Right atrium auricular region (tissue), 2 donors: ENCODE measurements around the gene NOL4L. TPM values are rescaled to one million over a fixed set of nuclear protein-coding genes. Genes with fewer than 3 reads are reported as not detected.

Source experiments
- DNase-seq: peaks from one replicate; pipeline ENCODE4 v3.0.0-alpha.2; 2019; ENCODE audit warnings: low spot score
- H3K27ac ChIP-seq, 2 donors: fragments of 200-600 bp; sonication (generic); 1 replicate in 1 of 2; 2 replicates in 1 of 2; pipeline ENCODE4 v1.5.1; 2016 to 2019
- H3K27me3 ChIP-seq, 2 donors: fragments of 200-600 bp; sonication (generic); one replicate each; pipeline versions ENCODE4 v1.5.1 to v1.6.0; 2017 to 2019
- H3K36me3 ChIP-seq: fragments of 200-600 bp; sonication (generic); one replicate; pipeline ENCODE4 v1.5.1; 2016
- H3K4me1 ChIP-seq, 2 donors: fragments of 200-600 bp; sonication (generic); one replicate each; pipeline versions ENCODE4 v1.5.1 to v1.6.0; 2017 to 2019
- H3K4me3 ChIP-seq, 2 donors: fragments of 200-600 bp; sonication (generic); 1 replicate in 1 of 2; 2 replicates in 1 of 2; pipeline ENCODE4 v1.5.1; 2017 to 2019; ENCODE audit warnings: mild to moderate bottlenecking in 1 of 2, moderate library complexity in 1 of 2
- H3K9me3 ChIP-seq, 2 donors: fragments of 200-600 bp; sonication (generic); one replicate each; pipeline ENCODE4 v1.5.1; 2019
- CTCF ChIP-seq, 2 donors: fragments of 200-600 bp; sonication (generic); IDR thresholded peaks; one replicate each; pipeline ENCODE4 v1.5.1; 2019; ENCODE audit warnings: antibody characterized with exemption in 2 of 2
- total RNA-seq, 2 donors: library from RNA; depleted of rRNA; stranded (reverse); fragments of >200 nt; gene quantifications; one replicate each; pipeline ENCODE4 v1.1.0, GENCODE V29; 2016

The NOL4L gene
- total RNA-seq, 2 donors from 2014 or later: 7.6 to 10.4 TPM

- no peaks in the 10 kb centered on the region for H3K36me3 ChIP-seq
- no peak for DNase-seq
- H3K4me3 ChIP-seq: peak overlapping the region in 1 of 2 donors; percentile 44
These were observed 111.7 kb downstream of the NOL4L start for GRCh38 chr20:32473231-32474008.

GRCh38 chr20:32472581-32473207 is 112.4 kb downstream of the NOL4L start:
- Histone ChIP-seq H3K27me3 (no peaks in the 10 kb centered on the region), H3K27ac (peak overlapping the region; percentile 76 to 78)

More at GRCh38 chr20:32473231-32474008, 111.7 kb downstream of the NOL4L start:
- Histone ChIP-seq H3K4me1 (peaks cover 0 to 92% of the 10 kb centered on the region in 2 donors), H3K9me3 (no peaks in the 10 kb centered on the region), H3K27me3 (no peaks in the 10 kb centered on the region), H3K27ac (peak overlapping the region; percentile 76 to 78)
- no peak for TF ChIP-seq CTCF (IDR thresholded peaks at IDR 0.05)

GRCh38 chr20:32470940-32471339 is 114.2 kb downstream of the NOL4L start:
- peak overlapping the region; percentile 53 to 55 for H3K27ac ChIP-seq
- DNase-seq: no peak
- no peak for TF ChIP-seq CTCF (IDR thresholded peaks at IDR 0.05)
- peaks cover 0 to 95% of the 10 kb centered on the region in 2 donors for H3K4me1 ChIP-seq
- no peaks in the 10 kb centered on the region for H3K36me3 ChIP-seq
- no peak overlapping the region for H3K4me3 ChIP-seq
- no peaks in the 10 kb centered on the region for H3K9me3 ChIP-seq
- H3K27me3 ChIP-seq: no peaks in the 10 kb centered on the region

More at GRCh38 chr20:32472581-32473207, 112.4 kb downstream of the NOL4L start:
- DNase-seq: no peak
- TF ChIP-seq CTCF (IDR thresholded peaks at IDR 0.05): no peak
- H3K9me3 ChIP-seq: no peaks in the 10 kb centered on the region
- H3K36me3 ChIP-seq: no peaks in the 10 kb centered on the region
- H3K4me1 ChIP-seq: peaks cover 0 to 97% of the 10 kb centered on the region in 2 donors
- H3K4me3 ChIP-seq: no peak overlapping the region

GRCh38 chr20:32470025-32470861 is 114.9 kb downstream of the NOL4L start:
- no peaks in the 10 kb centered on the region for H3K9me3 ChIP-seq
- no peaks in the 10 kb centered on the region for H3K27me3 ChIP-seq
- peaks cover 0 to 95% of the 10 kb centered on the region in 2 donors for H3K4me1 ChIP-seq
- H3K27ac ChIP-seq: peak overlapping the region; percentile 53 to 55
- H3K4me3 ChIP-seq: no peak overlapping the region
- H3K36me3 ChIP-seq: no peaks in the 10 kb centered on the region
- TF ChIP-seq CTCF (IDR thresholded peaks at IDR 0.05): peak; percentile 23 to 62
- peak; percentile 72 for DNase-seq

GRCh38 chr20:32468860-32469259 is 116.3 kb downstream of the NOL4L start:
- H3K4me1 ChIP-seq: peaks cover 0 to 95% of the 10 kb centered on the region in 2 donors
- no peak overlapping the region for H3K4me3 ChIP-seq
- H3K36me3 ChIP-seq: no peaks in the 10 kb centered on the region
- H3K27me3 ChIP-seq: no peaks in the 10 kb centered on the region
- DNase-seq: no peak
- no peak overlapping the region for H3K27ac ChIP-seq
- TF ChIP-seq CTCF (IDR thresholded peaks at IDR 0.05): no peak
- no peaks in the 10 kb centered on the region for H3K9me3 ChIP-seq
